Measurements from ENCODE around the gene OR8D4. TPM values are rescaled to one million over a fixed set of nuclear protein-coding genes. Genes with fewer than 3 reads are reported as not detected.
"Not testable (repeated sequence)": the region's sequence is repeated elsewhere in the genome, so short reads cannot be mapped to it uniquely, and the experiment has no call there.

The OR8D4 gene
- total RNA-seq (ENCODE audit: unreplicated experiment), result not detected
- long read RNA-seq, result 0 reads

DNA sequence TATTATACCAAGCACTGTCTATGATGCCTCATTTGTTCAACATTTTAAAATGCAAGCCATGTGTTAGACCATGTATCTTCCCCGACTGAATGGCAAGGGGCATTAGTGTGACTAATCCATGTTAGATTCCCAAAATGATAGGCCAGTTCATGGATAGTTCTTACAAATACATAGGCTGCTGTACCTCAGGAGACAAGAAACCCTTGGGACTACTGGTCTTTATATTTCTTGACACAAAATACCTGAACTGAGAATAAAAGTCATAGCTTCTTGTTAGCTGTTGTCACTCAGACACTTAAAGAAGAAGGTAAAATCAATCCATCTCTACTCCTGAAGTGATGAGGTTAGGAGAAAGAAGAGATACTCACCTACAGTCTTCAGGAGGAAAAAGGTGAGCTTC is at the start of gene OR8D4:
Gene OR8D4 (plus strand): TSS at position 301 of the 400 bp plus-strand sequence. CDS start 4,265 bp downstream, outside the sequence.
- Mint-ChIP-seq H3K27ac (ENCODE audit: unreplicated experiment) (no peak within 1 kb of the TSS), H3K9me3 (ENCODE audit: unreplicated experiment) (no peaks in the 10 kb centered on the region), H3K4me1 (ENCODE audit: low read depth, unreplicated experiment) (peaks cover 9% of the 10 kb centered on the region), H3K27me3 (ENCODE audit: unreplicated experiment) (no peaks in the 10 kb centered on the region), H3K4me3 (ENCODE audit: unreplicated experiment) (no peak within 1 kb of the TSS), H3K36me3 (ENCODE audit: unreplicated experiment) (no peaks in the 10 kb centered on the region)
- no peak for DNase-seq
- TF ChIP-seq, protein P1, sequence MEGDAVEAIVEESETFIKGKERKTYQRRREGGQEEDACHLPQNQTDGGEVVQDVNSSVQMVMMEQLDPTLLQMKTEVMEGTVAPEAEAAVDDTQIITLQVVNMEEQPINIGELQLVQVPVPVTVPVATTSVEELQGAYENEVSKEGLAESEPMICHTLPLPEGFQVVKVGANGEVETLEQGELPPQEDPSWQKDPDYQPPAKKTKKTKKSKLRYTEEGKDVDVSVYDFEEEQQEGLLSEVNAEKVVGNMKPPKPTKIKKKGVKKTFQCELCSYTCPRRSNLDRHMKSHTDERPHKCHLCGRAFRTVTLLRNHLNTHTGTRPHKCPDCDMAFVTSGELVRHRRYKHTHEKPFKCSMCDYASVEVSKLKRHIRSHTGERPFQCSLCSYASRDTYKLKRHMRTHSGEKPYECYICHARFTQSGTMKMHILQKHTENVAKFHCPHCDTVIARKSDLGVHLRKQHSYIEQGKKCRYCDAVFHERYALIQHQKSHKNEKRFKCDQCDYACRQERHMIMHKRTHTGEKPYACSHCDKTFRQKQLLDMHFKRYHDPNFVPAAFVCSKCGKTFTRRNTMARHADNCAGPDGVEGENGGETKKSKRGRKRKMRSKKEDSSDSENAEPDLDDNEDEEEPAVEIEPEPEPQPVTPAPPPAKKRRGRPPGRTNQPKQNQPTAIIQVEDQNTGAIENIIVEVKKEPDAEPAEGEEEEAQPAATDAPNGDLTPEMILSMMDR (IDR thresholded peaks at IDR 0.05; ENCODE audit: partially characterized antibody, unreplicated experiment), result no peak

DNA sequence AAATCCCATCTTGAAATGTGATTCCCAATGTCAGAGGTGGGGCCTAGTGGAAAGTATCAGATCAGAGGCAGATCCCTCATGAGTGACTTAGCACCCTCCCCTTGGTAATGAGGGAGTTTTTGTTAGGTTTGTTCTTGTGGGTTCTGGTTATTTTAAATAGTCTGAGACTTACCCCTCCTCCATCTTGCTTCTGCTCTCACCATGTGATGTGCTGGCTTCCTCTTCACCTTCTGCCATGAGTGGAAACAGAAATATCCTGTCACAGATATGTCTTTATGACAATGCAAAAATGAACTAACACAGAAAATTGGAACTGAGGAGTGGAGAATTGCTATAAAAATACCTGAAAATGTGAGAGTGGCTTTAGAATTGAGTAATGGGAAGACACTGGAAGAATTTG is 49.6 kb upstream of the OR8D4 start:
- Mint-ChIP-seq H3K4me1 (ENCODE audit: low read depth, unreplicated experiment) (no peaks in the 10 kb centered on the region), H3K27me3 (ENCODE audit: unreplicated experiment) (peaks cover 2% of the 10 kb centered on the region), H3K4me3 (ENCODE audit: unreplicated experiment) (no peak overlapping the region), H3K27ac (ENCODE audit: unreplicated experiment) (no peak overlapping the region), H3K36me3 (ENCODE audit: unreplicated experiment) (peaks cover 9% of the 10 kb centered on the region), H3K9me3 (ENCODE audit: unreplicated experiment) (peaks cover 10% of the 10 kb centered on the region)
- DNase-seq, result no peak
- TF ChIP-seq, protein P1 (IDR thresholded peaks at IDR 0.05; ENCODE audit: partially characterized antibody, unreplicated experiment), result no peak

DNA sequence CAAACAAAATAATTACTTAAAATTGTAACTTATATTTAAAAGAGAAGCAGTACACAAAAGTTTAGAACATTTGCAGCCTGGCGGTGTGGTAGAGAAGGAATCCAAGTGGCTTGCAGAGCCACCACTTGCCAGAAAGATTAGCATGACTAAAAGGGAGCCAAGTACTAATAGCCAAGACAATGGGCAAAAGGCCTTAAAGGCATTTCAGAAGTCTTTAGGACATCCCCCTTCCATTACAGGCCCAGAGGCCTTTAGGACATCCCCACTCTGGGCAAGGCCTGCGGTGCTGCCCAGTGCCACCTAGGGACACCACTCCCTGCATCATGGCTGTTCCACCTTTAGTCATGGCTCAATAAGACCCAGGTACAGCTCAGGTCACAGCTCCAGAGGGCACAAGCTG is 48.9 kb upstream of the OR8D4 start:
- Mint-ChIP-seq H3K4me3 (ENCODE audit: unreplicated experiment) (no peak overlapping the region), H3K9me3 (ENCODE audit: unreplicated experiment) (peaks cover 10% of the 10 kb centered on the region), H3K4me1 (ENCODE audit: low read depth, unreplicated experiment) (no peaks in the 10 kb centered on the region), H3K36me3 (ENCODE audit: unreplicated experiment) (peaks cover 14% of the 10 kb centered on the region), H3K27ac (ENCODE audit: unreplicated experiment) (no peak overlapping the region), H3K27me3 (ENCODE audit: unreplicated experiment) (peaks cover 2% of the 10 kb centered on the region)
- TF ChIP-seq, protein P1 (IDR thresholded peaks at IDR 0.05; ENCODE audit: partially characterized antibody, unreplicated experiment), result no peak
- DNase-seq, result no peak

DNA sequence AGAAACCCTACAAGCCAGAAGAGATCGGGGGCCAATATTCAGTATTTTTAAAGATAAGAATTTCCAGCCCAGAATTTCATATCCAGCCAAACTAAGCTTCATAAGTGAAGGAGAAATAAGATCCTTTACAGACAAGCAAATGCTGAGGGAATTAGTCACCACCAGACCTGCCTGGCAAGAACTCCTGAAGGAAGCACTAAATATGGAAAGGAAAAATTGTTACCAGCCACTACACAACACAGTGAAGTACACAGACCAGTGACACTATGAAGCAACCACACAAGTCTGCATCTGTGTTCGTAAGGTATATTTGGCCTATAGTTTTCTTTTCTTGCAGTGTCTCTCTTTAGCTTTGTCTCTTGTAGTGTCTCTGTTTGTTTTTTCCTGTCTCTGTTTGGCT is 45.5 kb upstream of the OR8D4 start:
- H3K4me3 Mint-ChIP-seq (ENCODE audit: unreplicated experiment), result no peak overlapping the region
- peaks cover 2% of the 10 kb centered on the region for H3K27me3 Mint-ChIP-seq (ENCODE audit: unreplicated experiment)
- H3K4me1 Mint-ChIP-seq (ENCODE audit: low read depth, unreplicated experiment), result no peaks in the 10 kb centered on the region
- TF ChIP-seq, protein P1 (IDR thresholded peaks at IDR 0.05; ENCODE audit: partially characterized antibody, unreplicated experiment), result no peak
- no peak for DNase-seq
- no peak overlapping the region for H3K27ac Mint-ChIP-seq (ENCODE audit: unreplicated experiment)
- peaks cover 8% of the 10 kb centered on the region for H3K9me3 Mint-ChIP-seq (ENCODE audit: unreplicated experiment)
- peaks cover 14% of the 10 kb centered on the region for H3K36me3 Mint-ChIP-seq (ENCODE audit: unreplicated experiment)

DNA sequence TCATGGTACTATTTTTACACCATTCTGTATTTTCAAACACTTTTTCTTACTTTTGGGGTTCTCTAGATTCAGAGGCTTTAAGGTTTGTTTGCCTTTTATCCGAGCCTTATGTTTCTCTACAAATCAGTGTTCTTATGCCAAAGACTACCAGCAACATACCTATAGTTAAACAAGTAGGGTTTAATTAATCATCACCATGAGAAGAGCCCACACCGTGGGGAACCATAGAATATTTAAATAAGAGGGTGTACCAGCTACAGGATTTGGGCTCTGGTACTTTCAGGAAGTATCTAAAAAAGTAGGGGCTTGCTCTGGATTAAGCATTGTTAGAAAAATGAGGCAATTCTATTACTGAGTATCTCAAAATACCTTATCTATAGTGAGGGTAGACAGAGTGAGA is 42.2 kb upstream of the OR8D4 start:
- no peak for DNase-seq
- Mint-ChIP-seq H3K9me3 (ENCODE audit: unreplicated experiment) (peaks cover 1% of the 10 kb centered on the region), H3K4me1 (ENCODE audit: low read depth, unreplicated experiment) (no peaks in the 10 kb centered on the region), H3K4me3 (ENCODE audit: unreplicated experiment) (no peak overlapping the region), H3K36me3 (ENCODE audit: unreplicated experiment) (peaks cover 10% of the 10 kb centered on the region), H3K27me3 (ENCODE audit: unreplicated experiment) (peaks cover 2% of the 10 kb centered on the region), H3K27ac (ENCODE audit: unreplicated experiment) (no peak overlapping the region)
- TF ChIP-seq, protein P1 (IDR thresholded peaks at IDR 0.05; ENCODE audit: partially characterized antibody, unreplicated experiment), result no peak

DNA sequence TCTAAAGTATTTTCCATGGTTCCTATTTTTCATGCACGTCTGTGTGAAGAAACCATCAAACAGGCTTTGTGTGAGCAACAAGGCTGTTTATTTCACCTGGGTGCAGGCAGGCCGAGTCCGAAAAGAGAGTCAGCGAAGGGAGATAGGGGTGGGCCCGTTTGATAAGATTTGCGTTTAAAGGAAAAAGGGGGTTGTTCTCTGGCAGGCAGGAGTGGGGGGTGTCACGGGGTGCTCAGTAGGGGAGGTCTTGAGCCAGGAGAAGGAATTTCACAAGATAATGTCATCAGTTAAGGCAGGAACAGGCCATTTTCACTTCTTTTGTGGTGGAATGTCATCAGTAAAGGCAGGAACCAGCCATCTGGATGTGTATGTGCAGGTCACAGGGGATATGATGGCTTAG is 36.7 kb upstream of the OR8D4 start:
- not testable (repeated sequence) for H3K4me3 Mint-ChIP-seq (ENCODE audit: unreplicated experiment); H3K9me3 Mint-ChIP-seq (ENCODE audit: unreplicated experiment); H3K4me1 Mint-ChIP-seq (ENCODE audit: low read depth, unreplicated experiment); DNase-seq; H3K27ac Mint-ChIP-seq (ENCODE audit: unreplicated experiment); H3K36me3 Mint-ChIP-seq (ENCODE audit: unreplicated experiment); H3K27me3 Mint-ChIP-seq (ENCODE audit: unreplicated experiment)

DNA sequence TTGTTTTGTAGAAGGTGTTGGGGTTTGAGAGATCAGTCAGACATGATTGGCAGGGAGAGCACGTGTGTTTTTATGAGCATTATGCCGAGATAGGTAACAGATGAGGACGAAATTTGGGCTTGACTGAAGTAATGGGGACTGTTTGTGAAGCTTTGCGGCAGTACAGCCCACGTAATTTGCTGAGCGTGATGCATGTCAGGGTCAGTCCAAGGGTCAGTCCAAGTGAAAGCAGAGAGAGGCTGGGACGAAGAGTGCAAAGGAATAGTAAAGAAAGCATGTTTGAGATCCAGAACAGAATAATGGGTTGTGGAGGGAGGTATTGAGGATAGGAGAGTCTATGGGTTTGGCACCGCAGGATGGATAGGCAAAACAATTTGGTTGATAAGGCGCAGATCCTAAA is 34.2 kb upstream of the OR8D4 start:
- H3K4me3 Mint-ChIP-seq (ENCODE audit: unreplicated experiment); H3K9me3 Mint-ChIP-seq (ENCODE audit: unreplicated experiment); H3K4me1 Mint-ChIP-seq (ENCODE audit: low read depth, unreplicated experiment); DNase-seq; H3K27ac Mint-ChIP-seq (ENCODE audit: unreplicated experiment); H3K27me3 Mint-ChIP-seq (ENCODE audit: unreplicated experiment): not testable (repeated sequence)
- peaks cover 14% of the 10 kb centered on the region for H3K36me3 Mint-ChIP-seq (ENCODE audit: unreplicated experiment)

Data from glutamatergic neuron (in vitro differentiated cells).